H1 (cell line): ENCODE results near the gene GFOD1. TPM values are rescaled to one million over a fixed set of nuclear protein-coding genes. Genes with fewer than 3 reads are reported as not detected.

Experiments
- CBX8 ChIP-seq: fragments of 300-800, 300-1000 bp; sonication (generic); IDR thresholded peaks from 2 replicates; pipeline ENCODE4 v1.7.1; 2016; ENCODE audit warnings: low read depth, low read length, borderline replicate concordance
- CHD2 ChIP-seq: IDR thresholded peaks from 2 replicates; pipeline ENCODE4 v1.6.1; 2012; ENCODE audit warnings: low read length, improper control_type of control experiment
- HDAC6 ChIP-seq: IDR thresholded peaks from one replicate; pipeline ENCODE4 v1.7.1; 2012; ENCODE audit warnings: low read depth, mild to moderate bottlenecking, inconsistent platforms, low read length, moderate library complexity
- RAD21 ChIP-seq, 2 experiments: IDR thresholded peaks in 1 of 2; conservative IDR thresholded peaks in 1 of 2; 2 replicates each; pipeline ENCODE4 v1.6.1; 2011; ENCODE audit warnings: low read depth in 2 of 2, low read length in 2 of 2, improper control_type of control experiment in 1 of 2, inconsistent platforms in 1 of 2, mild to moderate bottlenecking in 1 of 2, moderate library complexity in 1 of 2
- SIRT6 ChIP-seq: IDR thresholded peaks from one replicate; pipeline ENCODE4 v1.7.1; 2012; ENCODE audit warnings: low read length, inconsistent platforms
- polyA plus RNA-seq, 7 experiments: library from polyadenylated mRNA; depleted of rRNA in 3 of 7; stranded (reverse) in 5 of 7; unstranded in 2 of 7; fragments of >200 nt in 5 of 7; fragments of 200-250 nt in 2 of 7; gene quantifications; 1 replicate in 5 of 7; 2 replicates in 1 of 7; 4 replicates in 1 of 7; pipeline versions ENCODE4 v1.2.1 to v1.2.3, GENCODE V29; 2011 to 2013; ENCODE audit warnings: missing spikeins in 2 of 7, mixed read lengths in 2 of 7
- total RNA-seq: library from RNA; stranded (reverse); fragmentation: NEBNext Ultra II Directional; extraction: Animal tissue kit (Norgen Biotek cat#: 25700); gene quantifications from 2 replicates; pipeline ENCODE4 v1.2.1, GENCODE V29; 2021

Gene GFOD1
- total and polyA plus RNA-seq, 2 of the 8 experiments (the other 6 are each of a cell fraction or from before 2014, with no cell fraction given): 2.5 to 8.8 TPM

GRCh38 chr6:13417431-13417830 lies 70.0 kb downstream of the GFOD1 start (continued):
- TF ChIP-seq CBX8 (no peak), HDAC6 (no peak), SIRT6 (no peak), RAD21 (IDR thresholded peaks at IDR 0.05 in 1 of 2, conservative IDR thresholded peaks at IDR 0.05 in 1 of 2; ENCODE audit: low read depth in 2 of 2, low read length in 2 of 2) (no peak), CHD2 (no peak)
